ENCODE data around the gene HEXIM2. TPM values are rescaled to one million over a fixed set of nuclear protein-coding genes. Genes with fewer than 3 reads are reported as not detected.

The HEXIM2 gene
- total and polyA plus RNA-seq, 2 donors (not counting 1 experiment from before 2014, with no cell fraction given): 1.9 to 18.7 TPM

DNA sequence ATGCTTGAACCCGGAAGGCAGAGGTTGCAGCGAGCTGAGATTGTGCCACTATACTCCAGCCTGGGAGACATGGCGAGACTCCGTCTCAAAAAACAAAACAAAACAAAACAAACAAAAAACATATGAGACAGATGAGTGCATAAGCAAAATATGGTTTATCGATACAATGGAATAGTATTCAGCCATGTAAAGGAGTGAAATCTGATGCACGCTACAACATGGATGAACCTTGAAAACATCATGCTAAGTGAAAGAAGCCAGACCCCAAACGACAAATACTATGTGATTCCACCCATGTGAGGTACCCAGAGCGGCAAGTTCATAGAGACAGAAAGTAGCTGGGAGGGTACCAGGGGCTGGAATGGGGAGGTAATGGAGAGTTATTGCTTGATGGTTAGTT lies 36.2 kb upstream of the HEXIM2 start:
- no peak overlapping the region for H2AFZ ChIP-seq (ENCODE audit: low read length)
- no peak overlapping the region for H3K4me3 ChIP-seq (replicated peaks in 1 of 4; ENCODE audit: control extremely low read depth in 1 of 4, insufficient read depth in 1 of 4, low read depth in 3 of 4, low read length in 4 of 4)
- TF ChIP-seq, protein P1, sequence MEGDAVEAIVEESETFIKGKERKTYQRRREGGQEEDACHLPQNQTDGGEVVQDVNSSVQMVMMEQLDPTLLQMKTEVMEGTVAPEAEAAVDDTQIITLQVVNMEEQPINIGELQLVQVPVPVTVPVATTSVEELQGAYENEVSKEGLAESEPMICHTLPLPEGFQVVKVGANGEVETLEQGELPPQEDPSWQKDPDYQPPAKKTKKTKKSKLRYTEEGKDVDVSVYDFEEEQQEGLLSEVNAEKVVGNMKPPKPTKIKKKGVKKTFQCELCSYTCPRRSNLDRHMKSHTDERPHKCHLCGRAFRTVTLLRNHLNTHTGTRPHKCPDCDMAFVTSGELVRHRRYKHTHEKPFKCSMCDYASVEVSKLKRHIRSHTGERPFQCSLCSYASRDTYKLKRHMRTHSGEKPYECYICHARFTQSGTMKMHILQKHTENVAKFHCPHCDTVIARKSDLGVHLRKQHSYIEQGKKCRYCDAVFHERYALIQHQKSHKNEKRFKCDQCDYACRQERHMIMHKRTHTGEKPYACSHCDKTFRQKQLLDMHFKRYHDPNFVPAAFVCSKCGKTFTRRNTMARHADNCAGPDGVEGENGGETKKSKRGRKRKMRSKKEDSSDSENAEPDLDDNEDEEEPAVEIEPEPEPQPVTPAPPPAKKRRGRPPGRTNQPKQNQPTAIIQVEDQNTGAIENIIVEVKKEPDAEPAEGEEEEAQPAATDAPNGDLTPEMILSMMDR (conservative IDR thresholded peaks at IDR 0.05 in 1 of 2, IDR thresholded peaks at IDR 0.05 in 1 of 2; ENCODE audit: low read depth in 1 of 2, low read length in 2 of 2): no peak
- no peak for TF ChIP-seq EZH2 (IDR thresholded peaks at IDR 0.05; ENCODE audit: low read length, missing control alignments)
- H4K20me1 ChIP-seq (ENCODE audit: control insufficient read depth, extremely low read depth, insufficient read depth, low read length): no peaks in the 10 kb centered on the region
- H3K9ac ChIP-seq (ENCODE audit: insufficient read depth, low read length): no peak overlapping the region
- H3K4me1 ChIP-seq (ENCODE audit: control insufficient read depth, extremely low read depth, insufficient read depth, low read length): peaks cover 26% of the 10 kb centered on the region
- H3K4me2 ChIP-seq (ENCODE audit: extremely low read depth, insufficient read depth, low read length): no peak overlapping the region
- H3K79me2 ChIP-seq (ENCODE audit: control insufficient read depth, insufficient read depth, low read length): peaks cover 22% of the 10 kb centered on the region
- H3K27ac ChIP-seq (ENCODE audit: insufficient read depth, low read length): no peak overlapping the region
- DNase-seq (ENCODE audit: low read depth in 2 of 2): no peak
- peaks cover under 1% of the 10 kb centered on the region for H3K36me3 ChIP-seq (ENCODE audit: control insufficient read depth, insufficient read depth, low read length)
- H3K9me3 ChIP-seq (ENCODE audit: control insufficient read depth, insufficient read depth, low read depth, low read length): no peaks in the 10 kb centered on the region
- H3K27me3 ChIP-seq (ENCODE audit: control insufficient read depth, insufficient read depth, low read length): no peaks in the 10 kb centered on the region

DNA sequence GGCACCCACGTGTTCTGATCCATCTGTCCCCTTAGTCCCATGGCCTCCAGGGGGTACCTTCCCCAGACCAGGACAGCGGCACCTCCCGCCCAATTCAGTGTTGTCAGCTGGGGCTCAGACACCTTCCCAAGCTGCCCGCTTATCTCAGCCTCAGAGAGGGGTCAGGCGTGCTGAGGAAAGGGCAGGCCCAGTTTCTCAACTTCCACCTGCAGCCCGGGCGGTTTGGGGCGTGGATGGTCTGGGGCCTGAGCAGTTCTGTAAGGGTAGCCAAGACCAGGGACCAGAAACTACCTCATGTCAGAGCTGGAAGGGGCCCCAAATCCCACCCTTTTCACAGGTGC lies 34.5 kb upstream of the HEXIM2 start:
- peaks cover 33% of the 10 kb centered on the region for H3K79me2 ChIP-seq (ENCODE audit: control insufficient read depth, insufficient read depth, low read length)

DNA sequence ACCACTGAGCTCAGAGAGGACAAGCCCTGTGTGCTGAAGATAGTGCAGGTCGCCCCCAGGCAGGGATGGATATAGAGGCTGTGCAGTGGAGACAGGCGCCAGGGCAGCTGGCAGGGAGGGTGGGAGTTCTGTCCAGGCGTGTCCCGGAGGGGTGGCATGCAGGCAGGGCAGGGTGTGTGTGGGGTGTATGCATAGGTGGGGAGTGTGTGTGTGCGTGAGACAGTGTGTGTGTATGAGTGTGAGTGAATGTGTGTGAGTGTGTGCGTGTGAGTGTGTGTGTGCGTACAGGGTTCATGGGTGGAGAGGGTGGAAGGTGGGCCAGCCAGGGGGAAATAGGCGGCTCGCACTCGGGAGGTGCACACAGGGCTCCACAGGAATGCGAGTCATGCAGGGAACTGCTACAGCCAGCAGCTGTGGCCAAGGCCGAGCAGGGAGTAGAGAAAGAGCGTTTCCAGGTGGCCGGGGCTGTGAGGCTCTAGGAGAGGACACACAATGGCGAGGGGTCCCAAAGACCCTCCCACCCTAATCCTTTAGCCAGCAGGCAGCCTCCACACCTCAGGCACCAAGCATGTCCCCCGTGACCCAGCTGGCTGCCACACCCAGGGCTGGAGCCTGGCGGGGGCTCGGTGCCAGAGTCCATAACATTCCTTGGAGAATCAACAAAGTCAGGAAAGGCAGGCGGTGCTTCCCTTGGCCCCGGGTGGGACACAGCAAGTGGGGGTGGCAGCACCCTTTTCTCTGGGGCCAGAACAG lies 34.0 kb upstream of the HEXIM2 start:
- peak in 1 of 2 donors; percentile 72 for DNase-seq (ENCODE audit: low read depth in 2 of 2)
- Histone ChIP-seq H3K4me3 (replicated peaks in 1 of 4; ENCODE audit: control extremely low read depth in 1 of 4, insufficient read depth in 1 of 4, low read depth in 3 of 4, low read length in 4 of 4) (no peak overlapping the region), H3K79me2 (ENCODE audit: control insufficient read depth, insufficient read depth, low read length) (peaks cover 33% of the 10 kb centered on the region), H3K4me2 (ENCODE audit: extremely low read depth, insufficient read depth, low read length) (peak overlapping the region; percentile 44), H3K36me3 (ENCODE audit: control insufficient read depth, insufficient read depth, low read length) (peaks cover 2% of the 10 kb centered on the region), H3K9ac (ENCODE audit: insufficient read depth, low read length) (no peak overlapping the region), H3K27me3 (ENCODE audit: control insufficient read depth, insufficient read depth, low read length) (no peaks in the 10 kb centered on the region), H3K9me3 (ENCODE audit: control insufficient read depth, insufficient read depth, low read depth, low read length) (no peaks in the 10 kb centered on the region), H3K27ac (ENCODE audit: insufficient read depth, low read length) (peak overlapping the region; percentile 49), H4K20me1 (ENCODE audit: control insufficient read depth, extremely low read depth, insufficient read depth, low read length) (no peaks in the 10 kb centered on the region), H3K4me1 (ENCODE audit: control insufficient read depth, extremely low read depth, insufficient read depth, low read length) (peaks cover 32% of the 10 kb centered on the region), H2AFZ (ENCODE audit: low read length) (no peak overlapping the region)
- TF ChIP-seq EZH2 (IDR thresholded peaks at IDR 0.05; ENCODE audit: low read length, missing control alignments): no peak
- TF ChIP-seq, protein P1 (conservative IDR thresholded peaks at IDR 0.05 in 1 of 2, IDR thresholded peaks at IDR 0.05 in 1 of 2; ENCODE audit: low read depth in 1 of 2, low read length in 2 of 2): no peak

More for the DNA sequence above, 34.5 kb upstream of the HEXIM2 start:
- Histone ChIP-seq H3K27me3 (ENCODE audit: control insufficient read depth, insufficient read depth, low read length) (no peaks in the 10 kb centered on the region), H3K9me3 (ENCODE audit: control insufficient read depth, insufficient read depth, low read depth, low read length) (no peaks in the 10 kb centered on the region), H3K9ac (ENCODE audit: insufficient read depth, low read length) (no peak overlapping the region), H4K20me1 (ENCODE audit: control insufficient read depth, extremely low read depth, insufficient read depth, low read length) (no peaks in the 10 kb centered on the region), H3K27ac (ENCODE audit: insufficient read depth, low read length) (peak overlapping the region; percentile 49), H2AFZ (ENCODE audit: low read length) (no peak overlapping the region), H3K36me3 (ENCODE audit: control insufficient read depth, insufficient read depth, low read length) (peaks cover 2% of the 10 kb centered on the region), H3K4me1 (ENCODE audit: control insufficient read depth, extremely low read depth, insufficient read depth, low read length) (peaks cover 32% of the 10 kb centered on the region), H3K4me2 (ENCODE audit: extremely low read depth, insufficient read depth, low read length) (peak overlapping the region; percentile 44), H3K4me3 (replicated peaks in 1 of 4; ENCODE audit: control extremely low read depth in 1 of 4, insufficient read depth in 1 of 4, low read depth in 3 of 4, low read length in 4 of 4) (no peak overlapping the region)
- no peak for DNase-seq (ENCODE audit: low read depth in 2 of 2)
- TF ChIP-seq, protein P1 (conservative IDR thresholded peaks at IDR 0.05 in 1 of 2, IDR thresholded peaks at IDR 0.05 in 1 of 2; ENCODE audit: low read depth in 1 of 2, low read length in 2 of 2): no peak
- no peak for TF ChIP-seq EZH2 (IDR thresholded peaks at IDR 0.05; ENCODE audit: low read length, missing control alignments)

All from fibroblast of lung (primary cell).